ENCODE results near the gene NDUFB10. TPM values are rescaled to one million over a fixed set of nuclear protein-coding genes. Genes with fewer than 3 reads are reported as not detected.
A peak's percentile ranks its signal among the peaks of the same experiment; 100 is the strongest.

The NDUFB10 gene
- total and polyA plus RNA-seq, 9 donors, result 81.5 to 176 (median 106) TPM

DNA sequence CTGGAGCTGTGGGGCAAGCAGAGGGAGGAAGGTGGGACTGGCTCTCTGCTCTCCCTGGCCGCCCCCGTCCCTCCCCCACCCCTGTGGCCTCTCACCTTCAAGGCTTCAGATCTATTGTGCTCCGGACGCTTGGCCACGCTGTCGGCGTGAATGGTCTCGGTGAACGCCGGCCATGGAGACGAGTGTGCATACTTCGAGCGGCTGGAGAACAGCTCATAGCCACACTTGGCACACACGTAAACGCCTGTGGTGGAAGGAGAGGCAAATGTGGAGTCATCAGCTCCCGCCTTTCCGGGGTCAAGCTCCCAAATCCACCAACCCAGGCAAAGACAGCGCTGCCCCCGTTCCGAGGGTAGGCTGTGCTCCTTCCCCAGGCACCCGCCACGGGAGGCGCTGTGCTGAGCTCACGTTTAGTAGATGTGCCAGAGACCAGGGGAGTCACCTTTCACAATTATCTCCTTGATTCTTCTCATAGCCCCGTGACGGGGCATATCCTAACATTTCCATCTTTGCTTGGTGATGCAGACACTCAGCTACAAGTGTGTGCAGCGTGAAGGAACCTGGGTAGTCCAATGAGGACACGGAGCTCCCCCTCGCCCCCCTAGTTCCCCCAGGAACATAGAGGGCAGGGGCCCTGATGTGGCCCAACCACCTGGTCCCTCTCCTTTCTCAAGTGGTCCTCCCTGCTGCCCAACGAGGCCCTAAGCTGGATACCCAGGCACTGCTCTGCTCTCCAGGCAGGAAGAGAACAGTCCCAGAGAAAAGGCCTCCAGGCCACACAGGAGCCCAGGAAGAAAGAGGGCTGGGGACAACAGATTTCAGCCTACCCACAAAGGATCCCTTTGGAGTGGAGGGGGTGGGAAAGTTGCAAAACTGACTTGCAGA, 17.9 kb upstream of the NDUFB10 start:
- TF ChIP-seq EP300 (IDR thresholded peaks at IDR 0.05), result no peak
- TF ChIP-seq, protein P1, sequence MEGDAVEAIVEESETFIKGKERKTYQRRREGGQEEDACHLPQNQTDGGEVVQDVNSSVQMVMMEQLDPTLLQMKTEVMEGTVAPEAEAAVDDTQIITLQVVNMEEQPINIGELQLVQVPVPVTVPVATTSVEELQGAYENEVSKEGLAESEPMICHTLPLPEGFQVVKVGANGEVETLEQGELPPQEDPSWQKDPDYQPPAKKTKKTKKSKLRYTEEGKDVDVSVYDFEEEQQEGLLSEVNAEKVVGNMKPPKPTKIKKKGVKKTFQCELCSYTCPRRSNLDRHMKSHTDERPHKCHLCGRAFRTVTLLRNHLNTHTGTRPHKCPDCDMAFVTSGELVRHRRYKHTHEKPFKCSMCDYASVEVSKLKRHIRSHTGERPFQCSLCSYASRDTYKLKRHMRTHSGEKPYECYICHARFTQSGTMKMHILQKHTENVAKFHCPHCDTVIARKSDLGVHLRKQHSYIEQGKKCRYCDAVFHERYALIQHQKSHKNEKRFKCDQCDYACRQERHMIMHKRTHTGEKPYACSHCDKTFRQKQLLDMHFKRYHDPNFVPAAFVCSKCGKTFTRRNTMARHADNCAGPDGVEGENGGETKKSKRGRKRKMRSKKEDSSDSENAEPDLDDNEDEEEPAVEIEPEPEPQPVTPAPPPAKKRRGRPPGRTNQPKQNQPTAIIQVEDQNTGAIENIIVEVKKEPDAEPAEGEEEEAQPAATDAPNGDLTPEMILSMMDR (IDR thresholded peaks at IDR 0.05), result no peak
- TF ChIP-seq POLR2A (IDR thresholded peaks at IDR 0.05), result no peak
- intact Hi-C loops (cut with DNase I), result no loop called here
- WGBS, 3 donors, result 80 to 86% (median 86%) methylated on average over 30 of the region's 30 CpGs
- Histone ChIP-seq H3K4me3 (no peak overlapping the region), H3K9me3 (no peaks in the 10 kb centered on the region), H3K4me1 (ENCODE audit: insufficient read depth) (peaks cover 4% of the 10 kb centered on the region), H3K27me3 (no peaks in the 10 kb centered on the region), H3K36me3 (no peaks in the 10 kb centered on the region), H3K27ac (no peak overlapping the region)
- DNase-seq, result no peak

DNA sequence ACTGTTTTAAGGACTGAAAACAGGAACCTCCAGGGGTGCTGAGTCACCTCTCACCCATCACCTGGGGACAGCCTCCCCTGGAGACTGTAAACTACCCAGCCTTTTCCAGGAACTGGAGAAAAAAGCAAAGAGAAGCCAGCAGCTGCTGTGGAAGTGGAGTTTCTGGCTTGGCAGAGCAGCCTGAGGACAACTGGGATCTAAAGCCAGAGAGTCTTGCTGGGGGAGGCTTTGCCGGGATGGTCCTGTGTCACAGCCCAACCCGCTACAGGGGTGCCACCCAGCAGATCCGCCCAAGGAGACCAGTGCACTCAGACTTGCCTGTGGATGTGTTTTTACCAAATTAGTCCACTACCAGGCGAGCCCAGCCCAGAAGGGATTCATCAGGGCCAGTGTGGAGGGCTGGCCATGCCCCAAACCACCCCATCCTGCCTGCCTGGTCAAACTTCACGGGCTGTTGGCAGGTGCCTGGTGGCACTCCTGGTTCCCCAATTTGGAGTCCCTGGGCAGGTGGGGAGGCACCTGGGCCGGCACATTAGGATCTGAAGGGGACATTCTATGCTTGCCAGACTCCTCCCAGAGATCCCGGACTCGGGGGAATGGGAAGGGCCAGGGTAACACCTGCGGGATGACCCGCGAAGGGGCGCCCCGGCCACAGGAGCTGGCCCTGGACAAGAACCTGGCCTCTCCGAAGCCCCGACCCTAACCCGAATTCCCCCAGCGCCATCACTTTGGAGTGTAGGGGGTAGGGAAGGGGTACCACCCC, 17.1 kb upstream of the NDUFB10 start:
- DNase-seq, result peak in 1 of 5 donors; percentile 46
- intact Hi-C loops (cut with DNase I), result no loop called here
- Histone ChIP-seq H3K36me3 (no peaks in the 10 kb centered on the region), H3K27ac (peak overlapping the region in 1 of 2 donors; percentile 15), H3K9me3 (no peaks in the 10 kb centered on the region), H3K4me1 (ENCODE audit: insufficient read depth) (peaks cover 4% of the 10 kb centered on the region), H3K27me3 (no peaks in the 10 kb centered on the region), H3K4me3 (peak overlapping the region; percentile 68)
- TF ChIP-seq EP300 (IDR thresholded peaks at IDR 0.05) (no peak), POLR2A (IDR thresholded peaks at IDR 0.05) (no peak)
- TF ChIP-seq, protein P1 (IDR thresholded peaks at IDR 0.05), result no peak
- WGBS, 3 donors, result 17 to 24% (median 17%) methylated on average over 9 to 17 of the region's 17 CpGs

DNA sequence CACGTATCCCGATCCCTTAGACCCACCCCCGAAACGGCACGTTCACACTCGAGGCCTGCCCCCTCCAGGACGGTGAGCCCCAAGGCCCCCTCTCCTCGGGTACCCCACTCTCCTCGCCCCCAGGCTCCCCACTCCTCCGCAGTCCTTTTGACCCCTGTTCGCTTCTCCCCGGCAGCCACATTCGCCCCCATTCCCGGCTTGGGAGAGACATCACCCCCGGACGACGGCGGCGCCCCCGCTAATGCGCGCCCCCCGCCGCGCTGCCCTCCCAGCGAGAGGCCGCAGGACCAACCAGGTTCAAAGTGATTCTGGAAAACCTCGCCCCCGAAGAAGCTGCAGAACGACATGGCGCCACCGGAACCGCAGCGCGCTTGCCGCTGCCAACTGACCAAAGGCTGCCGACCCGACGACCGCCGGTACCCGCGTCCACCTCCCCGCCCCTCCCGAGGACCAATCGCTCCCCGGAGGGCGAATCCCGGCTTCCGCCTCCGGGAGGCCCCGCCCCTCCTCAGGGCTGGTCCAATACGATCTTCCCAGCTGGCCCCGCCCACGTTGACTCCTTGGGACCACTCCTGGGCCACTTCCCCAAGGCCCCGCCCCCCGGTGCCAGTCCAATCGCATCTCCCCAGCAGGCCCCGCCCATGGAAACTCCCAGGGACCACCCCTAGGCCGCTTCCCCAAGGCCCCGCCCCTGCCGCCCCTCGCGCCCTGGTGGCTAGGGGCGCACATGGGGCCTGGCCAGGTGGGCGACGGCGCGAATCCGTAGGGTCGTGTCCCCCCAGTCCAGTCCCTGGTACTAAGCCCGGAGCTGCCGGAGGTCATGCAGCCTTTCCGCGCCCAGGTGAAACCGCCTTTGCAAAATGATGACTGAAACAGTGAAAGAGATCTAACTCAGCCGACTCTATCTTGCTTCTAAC, 16.3 kb upstream of the NDUFB10 start, which contains the start of gene MSRB1:
Gene MSRB1, minus strand, starts transcription at position 390 of the 917 bp plus-strand sequence. Its CDS starts 43 bp downstream, at position 347.
- intact Hi-C loops (cut with DNase I), result no loop called here
- H3K9me3 ChIP-seq, result no peaks in the 10 kb centered on the region
- H3K4me3 ChIP-seq, result peak within 1 kb of the TSS; percentile 68
- DNase-seq, result peak; percentile 100
- H3K27me3 ChIP-seq, result no peaks in the 10 kb centered on the region
- WGBS, 3 donors, result 1 to 2% (median 1%) methylated on average over 54 to 77 of the region's 77 CpGs
- no peaks in the 10 kb centered on the region for H3K36me3 ChIP-seq
- peak within 1 kb of the TSS; percentile 15 to 74 for H3K27ac ChIP-seq
- TF ChIP-seq, protein P1 (IDR thresholded peaks at IDR 0.05), result no peak
- TF ChIP-seq EP300 (IDR thresholded peaks at IDR 0.05) (no peak), POLR2A (IDR thresholded peaks at IDR 0.05) (peak; percentile 84)
- peaks cover 4% of the 10 kb centered on the region for H3K4me1 ChIP-seq (ENCODE audit: insufficient read depth)

All from ovary (tissue), 9 donors.